Tongue (tissue), 3 donors: ENCODE measurements around the gene DDAH2. TPM values are rescaled to one million over a fixed set of nuclear protein-coding genes. Genes with fewer than 3 reads are reported as not detected.

Experiments used
- DNase-seq: peaks from one replicate; pipeline ENCODE4 v3.0.0-alpha.2; 2015
- small RNA-seq: library from RNA; depleted of rRNA; stranded (forward); fragments of <200 nt; gene quantifications from one replicate; pipeline ENCODE3, GENCODE V24; 2014; ENCODE audit warnings: low replicate concordance
- total RNA-seq: library from RNA; depleted of rRNA; stranded (reverse); fragments of >200 nt; gene quantifications from one replicate; pipeline ENCODE4 v1.2.3, GENCODE V29; 2014

Gene DDAH2
- total RNA-seq, 1 donor from 2014 or later = 114 TPM

GRCh38 chr6:31690231-31691077 lies 38.6 kb downstream of the DDAH2 start:
- no peak for DNase-seq

- DNase-seq = no peak
These were observed 39.6 kb downstream of the DDAH2 start for GRCh38 chr6:31689249-31690110.

- DNase-seq = no peak
These were observed 41.0 kb downstream of the DDAH2 start for GRCh38 chr6:31687860-31688693.

GRCh38 chr6:31687321-31687720 lies 41.8 kb downstream of the DDAH2 start:
- peak; percentile 32 for DNase-seq

- no peak for DNase-seq
These were observed 42.6 kb downstream of the DDAH2 start for GRCh38 chr6:31686483-31686882.

- DNase-seq = peak; percentile 14
These were observed 45.5 kb downstream of the DDAH2 start for GRCh38 chr6:31683591-31683990.

GRCh38 chr6:31681135-31681671 lies 47.9 kb downstream of the DDAH2 start:
- peak; percentile 34 for DNase-seq

- DNase-seq = peak; percentile 91
These were observed 48.6 kb downstream of the DDAH2 start, which contains the start of gene LY6G5C for GRCh38 chr6:31680226-31681134. Gene LY6G5C, minus strand, starts transcription at chr6:31681067. Its CDS starts 694 bp downstream, at chr6:31680373.

- DNase-seq = no peak
These were observed 51.1 kb downstream of the DDAH2 start for GRCh38 chr6:31677955-31678354.

Small RNAs within 50 kb of the gene (small RNA-seq; reads per million reads assigned to genes)
- not detected for gene LY6G6D
- gene MIR4646 = not detected
- gene MSH5-SAPCD1 = not detected
- not detected for gene RF00019
- gene RNU6-850P = not detected
- not detected for gene SAPCD1

Other genes with a start within 250 kb of the DDAH2 start
- 3.9 TPM for gene MICB, start 231.2 kb downstream of the DDAH2 start, total RNA-seq
- not detected for gene MCCD1, start 200.3 kb downstream of the DDAH2 start, total RNA-seq
- 319 TPM for gene DDX39B, start 187.3 kb downstream of the DDAH2 start, total RNA-seq
- gene ATP6V1G2, start 182.7 kb downstream of the DDAH2 start, total RNA-seq = 1.3 TPM
- gene NFKBIL1, start 181.7 kb downstream of the DDAH2 start, total RNA-seq = 11.4 TPM
- not detected for gene LTA, start 157.0 kb downstream of the DDAH2 start, total RNA-seq
- not detected for gene TNF, start 153.7 kb downstream of the DDAH2 start, total RNA-seq
- gene LTB, start 146.9 kb downstream of the DDAH2 start, total RNA-seq = 1.7 TPM
- gene LST1, start 143.0 kb downstream of the DDAH2 start, total RNA-seq = 1.5 TPM
- not detected for gene NCR3, start 136.3 kb downstream of the DDAH2 start, total RNA-seq
- gene AIF1, start 114.1 kb downstream of the DDAH2 start, total RNA-seq = 10.9 TPM
- gene PRRC2A, start 108.6 kb downstream of the DDAH2 start, total RNA-seq = 66.1 TPM
- 154 TPM for gene BAG6, start 76.6 kb downstream of the DDAH2 start, total RNA-seq
- not detected for gene APOM, start 73.4 kb downstream of the DDAH2 start, total RNA-seq
- gene C6orf47, start 68.5 kb downstream of the DDAH2 start, total RNA-seq = 20.8 TPM
- 18.0 TPM for gene GPANK1, start 64.3 kb downstream of the DDAH2 start, total RNA-seq
- 92.1 TPM for gene CSNK2B, start 63.2 kb downstream of the DDAH2 start, total RNA-seq
- gene LY6G5B, start 59.3 kb downstream of the DDAH2 start, total RNA-seq = 2.6 TPM
- not detected for gene LY6G5C, start 48.2 kb downstream of the DDAH2 start, total RNA-seq
- 46.2 TPM for gene ABHD16A, start 26.0 kb downstream of the DDAH2 start, total RNA-seq
- gene LY6G6F, start 22.4 kb downstream of the DDAH2 start, total RNA-seq = 0.82 TPM
- not detected for gene LY6G6D, start 14.0 kb downstream of the DDAH2 start, total RNA-seq
- 1.1 TPM for gene LY6G6C, start 7.6 kb downstream of the DDAH2 start, total RNA-seq
- not detected for gene MPIG6B, start 5.9 kb downstream of the DDAH2 start, total RNA-seq
- gene CLIC1, start 7.2 kb upstream of the DDAH2 start, total RNA-seq = 131 TPM
- 9.6 TPM for gene MSH5, start 10.7 kb upstream of the DDAH2 start, total RNA-seq
- not detected for gene SAPCD1, start 33.4 kb upstream of the DDAH2 start, total RNA-seq
- 2.3 TPM for gene VWA7, start 48.0 kb upstream of the DDAH2 start, total RNA-seq
- gene VARS1, start 66.5 kb upstream of the DDAH2 start, total RNA-seq = 42.5 TPM
- gene LSM2, start 77.7 kb upstream of the DDAH2 start, total RNA-seq = 20.8 TPM
- 4.5 TPM for gene HSPA1L, start 86.0 kb upstream of the DDAH2 start, total RNA-seq
- 698 TPM for gene HSPA1A, start 86.2 kb upstream of the DDAH2 start, total RNA-seq
- 827 TPM for gene HSPA1B, start 98.4 kb upstream of the DDAH2 start, total RNA-seq
- gene NEU1, start 133.5 kb upstream of the DDAH2 start, total RNA-seq = 25.6 TPM
- gene SLC44A4, start 149.7 kb upstream of the DDAH2 start, total RNA-seq = 1.7 TPM
- 37.4 TPM for gene EHMT2, start 168.4 kb upstream of the DDAH2 start, total RNA-seq
- gene ZBTB12, start 172.8 kb upstream of the DDAH2 start, total RNA-seq = 5.7 TPM
- 0.51 TPM for gene C2, start 198.4 kb upstream of the DDAH2 start, total RNA-seq
- gene CFB, start 216.8 kb upstream of the DDAH2 start, total RNA-seq = 7.1 TPM
- 79.7 TPM for gene NELFE, start 229.7 kb upstream of the DDAH2 start, total RNA-seq
- 30.6 TPM for gene SKIC2, start 229.9 kb upstream of the DDAH2 start, total RNA-seq
- 10.7 TPM for gene DXO, start 242.8 kb upstream of the DDAH2 start, total RNA-seq